H1 (cell line): Measurements from ENCODE around the gene CCT3. TPM values are rescaled to one million over a fixed set of nuclear protein-coding genes. Genes with fewer than 3 reads are reported as not detected.

ENCODE experiments used
- EGR1 ChIP-seq: IDR thresholded peaks from 2 replicates; pipeline ENCODE4 v1.6.1; 2011; ENCODE audit warnings: low read depth, low read length, borderline replicate concordance
- FOSL1 ChIP-seq: IDR thresholded peaks from 2 replicates; pipeline ENCODE4 v1.6.1; 2011; ENCODE audit warnings: mild to moderate bottlenecking, low read depth, low read length, moderate library complexity; ENCODE audit not compliant: insufficient read depth
- GABPA ChIP-seq: IDR thresholded peaks from 2 replicates; pipeline ENCODE4 v1.6.1; 2011; ENCODE audit warnings: mild to moderate bottlenecking, low read length, moderate library complexity, borderline replicate concordance; ENCODE audit not compliant: insufficient read depth
- HDAC2 ChIP-seq, 2 experiments: fragments of 300-600 bp in 1 of 2; sonication (generic) in 1 of 2; IDR thresholded peaks; 2 replicates each; pipeline ENCODE4 v1.6.1; 2011 to 2012; ENCODE audit warnings: low read depth in 2 of 2, low read length in 2 of 2, mild to moderate bottlenecking in 2 of 2, moderate library complexity in 2 of 2, borderline replicate concordance in 1 of 2, inconsistent platforms in 1 of 2
- KDM4A ChIP-seq: IDR thresholded peaks from one replicate; pipeline ENCODE4 v1.7.1; 2012; ENCODE audit warnings: low read depth, mild to moderate bottlenecking, moderate library complexity, low read length, inconsistent platforms; ENCODE audit not compliant: severe bottlenecking
- NRF1 ChIP-seq: IDR thresholded peaks from 2 replicates; pipeline ENCODE4 v1.6.1; 2011; ENCODE audit warnings: mild to moderate bottlenecking, low read depth, low read length, improper control_type of control experiment
- RNF2 ChIP-seq: fragments of 200-900, 300-1000 bp; sonication (generic); IDR thresholded peaks from 2 replicates; pipeline ENCODE4 v1.7.1; 2016; ENCODE audit warnings: borderline replicate concordance, low read depth, mild to moderate bottlenecking, antibody characterized with exemption, low read length; ENCODE audit not compliant: poor library complexity, severe bottlenecking; ENCODE audit errors: missing control alignments
- SAP30 ChIP-seq: fragments of 300-600 bp; sonication (generic); IDR thresholded peaks from 2 replicates; pipeline ENCODE4 v1.7.1; 2012; ENCODE audit warnings: low read length, moderate library complexity, mild to moderate bottlenecking, inconsistent platforms; ENCODE audit not compliant: insufficient read depth, insufficient replicate concordance
- TAF7 ChIP-seq: optimal IDR thresholded peaks from 2 replicates; pipeline ENCODE3; 2011; ENCODE audit warnings: low read depth, mild to moderate bottlenecking, inconsistent platforms, low read length, moderate library complexity, borderline replicate concordance
- TBP ChIP-seq: IDR thresholded peaks from 2 replicates; pipeline ENCODE4 v1.6.1; 2011; ENCODE audit warnings: low read depth, low read length, improper control_type of control experiment
- YY1 ChIP-seq: IDR thresholded peaks from 2 replicates; pipeline ENCODE4 v1.6.1; 2011; ENCODE audit warnings: low read depth, mild to moderate bottlenecking, low read length
- ZNF274 ChIP-seq: IDR thresholded peaks from 2 replicates; pipeline ENCODE4 v1.7.0; 2012; ENCODE audit warnings: low read length, borderline replicate concordance; ENCODE audit errors: extremely low read depth
- polyA plus RNA-seq, 7 experiments: library from polyadenylated mRNA; depleted of rRNA in 3 of 7; stranded (reverse) in 5 of 7; unstranded in 2 of 7; fragments of >200 nt in 5 of 7; fragments of 200-250 nt in 2 of 7; gene quantifications; 1 replicate in 5 of 7; 2 replicates in 1 of 7; 4 replicates in 1 of 7; pipeline versions ENCODE4 v1.2.1 to v1.2.3, GENCODE V29; 2011 to 2013; ENCODE audit warnings: missing spikeins in 2 of 7, mixed read lengths in 2 of 7
- total RNA-seq: library from RNA; stranded (reverse); fragmentation: NEBNext Ultra II Directional; extraction: Animal tissue kit (Norgen Biotek cat#: 25700); gene quantifications from 2 replicates; pipeline ENCODE4 v1.2.1, GENCODE V29; 2021
- TF ChIP-seq, protein P1 (sequence below), 3 experiments: IDR thresholded peaks; 1 replicate in 2 of 3; 2 replicates in 1 of 3; pipeline versions ENCODE4 v1.5.1 to v1.6.1; 2011; ENCODE audit warnings: low read length in 3 of 3, mild to moderate bottlenecking in 3 of 3, inconsistent platforms in 2 of 3, low read depth in 1 of 3, moderate library complexity in 1 of 3; ENCODE audit not compliant: insufficient read depth in 1 of 3; ENCODE audit errors: control extremely low read depth in 1 of 3
- TF ChIP-seq, protein P2 (sequence below): IDR thresholded peaks from 2 replicates; pipeline ENCODE4 v1.6.1; 2011; ENCODE audit warnings: low read depth, mild to moderate bottlenecking, low read length; ENCODE audit not compliant: insufficient read depth

Gene CCT3
- total and polyA plus RNA-seq, 2 of the 8 experiments (the other 6 are each of a cell fraction or from before 2014, with no cell fraction given), result 431 to 480 TPM

DNA sequence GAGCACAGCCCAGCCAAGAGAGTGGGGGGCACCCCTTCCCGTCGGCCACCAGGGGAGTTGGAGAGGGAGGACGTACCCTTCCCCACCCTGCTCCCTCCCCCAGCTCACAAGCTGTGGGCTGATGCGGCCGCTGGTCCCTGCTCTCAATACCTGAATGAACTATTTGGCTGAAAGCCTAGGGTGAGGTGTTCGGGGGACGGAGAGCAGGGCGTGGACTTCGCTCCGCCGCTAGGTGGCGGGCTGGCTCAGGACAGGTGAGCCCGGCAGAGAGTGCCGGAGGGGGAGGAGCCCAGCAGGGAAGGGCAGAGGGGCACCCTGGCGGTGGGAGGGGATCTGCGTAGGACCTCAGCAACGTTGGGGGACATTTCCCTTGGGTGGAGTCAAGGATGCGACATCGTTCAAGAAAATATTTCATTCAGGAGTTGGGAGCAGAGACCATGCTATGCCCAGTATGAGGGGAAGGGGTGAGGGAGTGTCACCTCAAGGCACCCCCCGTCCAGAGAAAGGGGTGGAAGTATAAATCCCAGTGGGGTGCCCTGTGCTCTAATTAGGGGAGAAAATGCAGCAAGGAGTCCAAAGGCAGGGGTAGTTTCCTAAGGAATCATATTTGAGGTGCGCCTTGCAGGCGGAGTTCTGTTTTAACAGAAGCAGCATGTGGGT is 18.9 kb upstream of the CCT3 start (continued):
- no peak for TF ChIP-seq EGR1
- TF ChIP-seq, protein P1, sequence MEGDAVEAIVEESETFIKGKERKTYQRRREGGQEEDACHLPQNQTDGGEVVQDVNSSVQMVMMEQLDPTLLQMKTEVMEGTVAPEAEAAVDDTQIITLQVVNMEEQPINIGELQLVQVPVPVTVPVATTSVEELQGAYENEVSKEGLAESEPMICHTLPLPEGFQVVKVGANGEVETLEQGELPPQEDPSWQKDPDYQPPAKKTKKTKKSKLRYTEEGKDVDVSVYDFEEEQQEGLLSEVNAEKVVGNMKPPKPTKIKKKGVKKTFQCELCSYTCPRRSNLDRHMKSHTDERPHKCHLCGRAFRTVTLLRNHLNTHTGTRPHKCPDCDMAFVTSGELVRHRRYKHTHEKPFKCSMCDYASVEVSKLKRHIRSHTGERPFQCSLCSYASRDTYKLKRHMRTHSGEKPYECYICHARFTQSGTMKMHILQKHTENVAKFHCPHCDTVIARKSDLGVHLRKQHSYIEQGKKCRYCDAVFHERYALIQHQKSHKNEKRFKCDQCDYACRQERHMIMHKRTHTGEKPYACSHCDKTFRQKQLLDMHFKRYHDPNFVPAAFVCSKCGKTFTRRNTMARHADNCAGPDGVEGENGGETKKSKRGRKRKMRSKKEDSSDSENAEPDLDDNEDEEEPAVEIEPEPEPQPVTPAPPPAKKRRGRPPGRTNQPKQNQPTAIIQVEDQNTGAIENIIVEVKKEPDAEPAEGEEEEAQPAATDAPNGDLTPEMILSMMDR (IDR thresholded peaks at IDR 0.05; ENCODE audit: control extremely low read depth in 1 of 3, insufficient read depth in 1 of 3, low read depth in 1 of 3, low read length in 3 of 3), result peak; percentile 95 to 99 (median 95)
- TF ChIP-seq, protein P2, sequence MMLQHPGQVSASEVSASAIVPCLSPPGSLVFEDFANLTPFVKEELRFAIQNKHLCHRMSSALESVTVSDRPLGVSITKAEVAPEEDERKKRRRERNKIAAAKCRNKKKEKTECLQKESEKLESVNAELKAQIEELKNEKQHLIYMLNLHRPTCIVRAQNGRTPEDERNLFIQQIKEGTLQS, result no peak
- peak; percentile 52; the same call in 1 of the 2 replicates for TF ChIP-seq YY1
- no peak for TF ChIP-seq GABPA
- TF ChIP-seq TBP, result peak; percentile 79
- TF ChIP-seq HDAC2 (IDR thresholded peaks at IDR 0.05; ENCODE audit: borderline replicate concordance in 1 of 2, low read depth in 2 of 2, low read length in 2 of 2), result no peak; a peak in 2 of 4 replicates
- peak; percentile 61 for TF ChIP-seq TAF7
- no peak for TF ChIP-seq NRF1
- no peak for TF ChIP-seq FOSL1
- no peak for TF ChIP-seq KDM4A
- no peak for TF ChIP-seq SAP30
- TF ChIP-seq RNF2, result no peak
- TF ChIP-seq ZNF274, result no peak
